ENCODE data around the gene SLC6A13. TPM values are rescaled to one million over a fixed set of nuclear protein-coding genes. Genes with fewer than 3 reads are reported as not detected.

SLC6A13 gene
- total RNA-seq, 4 donors from 2014 or later: 0.80 to 4.9 (median 1.7) TPM; not detected in 1

DNA sequence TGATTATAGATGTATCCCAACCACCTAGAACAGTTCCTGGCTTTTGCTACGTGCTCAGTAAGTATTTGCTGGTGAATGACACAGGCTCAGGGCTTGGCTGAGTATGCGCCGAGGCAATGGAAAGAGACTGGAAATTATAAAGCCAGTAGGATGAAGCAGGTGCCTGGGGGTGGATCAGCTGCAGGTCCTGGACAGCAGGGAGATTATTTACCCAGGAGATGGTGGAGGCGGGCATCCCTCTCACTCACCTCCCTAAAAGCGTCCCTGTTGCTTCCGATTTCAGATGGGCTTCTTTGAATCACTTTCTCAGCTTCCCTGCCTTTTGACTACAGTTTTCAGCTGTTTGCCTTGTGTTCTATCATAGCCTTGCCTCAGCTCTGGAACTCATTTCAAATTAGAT lies 6.4 kb downstream of the SLC6A13 start:
- TF ChIP-seq POLR2A (IDR thresholded peaks at IDR 0.05): no peak
- TF ChIP-seq, protein P1, sequence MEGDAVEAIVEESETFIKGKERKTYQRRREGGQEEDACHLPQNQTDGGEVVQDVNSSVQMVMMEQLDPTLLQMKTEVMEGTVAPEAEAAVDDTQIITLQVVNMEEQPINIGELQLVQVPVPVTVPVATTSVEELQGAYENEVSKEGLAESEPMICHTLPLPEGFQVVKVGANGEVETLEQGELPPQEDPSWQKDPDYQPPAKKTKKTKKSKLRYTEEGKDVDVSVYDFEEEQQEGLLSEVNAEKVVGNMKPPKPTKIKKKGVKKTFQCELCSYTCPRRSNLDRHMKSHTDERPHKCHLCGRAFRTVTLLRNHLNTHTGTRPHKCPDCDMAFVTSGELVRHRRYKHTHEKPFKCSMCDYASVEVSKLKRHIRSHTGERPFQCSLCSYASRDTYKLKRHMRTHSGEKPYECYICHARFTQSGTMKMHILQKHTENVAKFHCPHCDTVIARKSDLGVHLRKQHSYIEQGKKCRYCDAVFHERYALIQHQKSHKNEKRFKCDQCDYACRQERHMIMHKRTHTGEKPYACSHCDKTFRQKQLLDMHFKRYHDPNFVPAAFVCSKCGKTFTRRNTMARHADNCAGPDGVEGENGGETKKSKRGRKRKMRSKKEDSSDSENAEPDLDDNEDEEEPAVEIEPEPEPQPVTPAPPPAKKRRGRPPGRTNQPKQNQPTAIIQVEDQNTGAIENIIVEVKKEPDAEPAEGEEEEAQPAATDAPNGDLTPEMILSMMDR (IDR thresholded peaks at IDR 0.05): no peak

DNA sequence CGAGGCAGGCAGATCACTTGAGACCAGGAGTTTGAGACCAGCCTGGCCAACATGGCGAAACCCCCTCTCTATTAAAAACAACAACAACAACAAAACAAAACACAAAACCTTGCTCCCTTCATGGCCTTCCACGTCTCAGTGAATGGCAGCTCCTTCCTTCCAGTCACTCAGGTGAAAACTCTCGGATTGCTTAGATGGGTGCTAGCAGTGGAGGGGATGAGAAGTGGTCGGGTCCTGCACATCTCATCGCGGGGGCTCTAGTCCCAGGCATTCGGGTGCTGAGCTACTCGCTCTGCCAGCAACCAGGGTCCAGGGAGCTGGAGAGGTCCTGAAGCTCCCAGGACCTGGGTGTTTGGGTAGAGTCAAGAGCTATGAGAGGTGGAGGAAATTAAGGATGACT lies 7.7 kb downstream of the SLC6A13 start:
- no peaks in the 10 kb centered on the region for H3K36me3 ChIP-seq
- TF ChIP-seq, protein P1 (IDR thresholded peaks at IDR 0.05): no peak
- no peak for TF ChIP-seq POLR2A (IDR thresholded peaks at IDR 0.05)
- no peaks in the 10 kb centered on the region for H3K27me3 ChIP-seq
- no peak overlapping the region for H3K4me3 ChIP-seq
- H3K4me1 ChIP-seq: no peaks in the 10 kb centered on the region
- H3K27ac ChIP-seq: no peak overlapping the region
- H3K9me3 ChIP-seq: no peaks in the 10 kb centered on the region
- no peak for DNase-seq

More for the DNA sequence above, 6.4 kb downstream of the SLC6A13 start:
- Histone ChIP-seq H3K9me3 (no peaks in the 10 kb centered on the region), H3K4me1 (no peaks in the 10 kb centered on the region), H3K36me3 (no peaks in the 10 kb centered on the region), H3K4me3 (no peak overlapping the region), H3K27me3 (no peaks in the 10 kb centered on the region), H3K27ac (no peak overlapping the region)
- DNase-seq: no peak

DNA sequence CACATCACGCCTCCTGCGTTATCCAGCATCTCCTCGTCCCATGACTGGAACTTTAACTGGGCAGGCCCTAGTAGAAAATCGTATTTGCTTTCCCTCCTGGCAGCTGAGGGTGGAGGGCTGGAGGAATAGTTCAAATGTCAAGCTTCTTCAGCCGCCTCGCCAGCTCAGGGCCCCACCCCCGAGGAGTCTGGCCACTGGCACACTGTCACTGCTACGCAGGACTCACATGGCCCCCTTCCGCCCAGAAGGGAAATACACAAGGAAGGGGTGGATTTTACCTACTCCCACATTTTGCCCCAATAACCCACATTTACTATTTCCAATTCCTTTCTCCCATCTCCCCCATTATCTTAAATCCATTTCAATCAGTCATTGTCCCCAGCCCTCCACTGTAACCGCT lies 8.6 kb downstream of the SLC6A13 start:
- no peaks in the 10 kb centered on the region for H3K27me3 ChIP-seq
- no peak overlapping the region for H3K27ac ChIP-seq
- no peaks in the 10 kb centered on the region for H3K4me1 ChIP-seq
- no peaks in the 10 kb centered on the region for H3K9me3 ChIP-seq
- no peaks in the 10 kb centered on the region for H3K36me3 ChIP-seq
- no peak for DNase-seq
- TF ChIP-seq POLR2A (IDR thresholded peaks at IDR 0.05): no peak
- TF ChIP-seq, protein P1 (IDR thresholded peaks at IDR 0.05): no peak
- no peak overlapping the region for H3K4me3 ChIP-seq

DNA sequence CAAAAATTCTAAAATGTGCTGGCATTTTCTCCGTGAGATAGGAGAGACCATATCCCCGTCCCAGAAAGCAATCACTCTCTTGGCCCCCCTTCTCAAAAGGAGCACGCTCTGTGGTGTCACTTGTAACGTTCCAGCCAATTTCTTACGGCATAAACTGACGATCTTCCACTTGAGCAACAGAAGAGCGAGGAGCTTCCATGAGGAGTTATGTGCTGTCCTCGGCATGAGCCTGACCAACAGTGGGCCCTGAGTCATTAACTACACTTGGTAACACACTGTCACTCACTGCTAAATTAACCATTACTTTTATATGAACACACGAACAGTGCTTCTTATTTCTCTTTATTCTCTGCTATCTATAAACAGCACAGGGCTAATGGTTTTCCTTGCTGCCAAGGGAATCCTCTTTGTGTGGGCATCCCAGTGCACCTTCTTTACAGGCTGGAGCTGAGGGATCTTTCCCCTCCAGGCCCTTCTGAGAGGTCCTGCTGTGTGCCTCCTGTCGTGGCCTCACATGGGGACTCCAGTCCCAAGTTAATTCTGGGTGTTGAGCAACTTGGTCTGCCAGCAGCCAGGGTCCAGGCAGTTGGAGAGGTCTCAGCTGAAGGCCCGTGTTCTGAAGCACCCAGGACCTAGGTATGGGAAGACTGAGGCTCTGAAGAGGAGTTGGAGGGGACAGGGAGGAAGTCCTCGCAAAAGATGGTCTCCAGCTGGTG lies 9.4 kb downstream of the SLC6A13 start:
- Histone ChIP-seq H3K27me3 (no peaks in the 10 kb centered on the region), H3K36me3 (no peaks in the 10 kb centered on the region), H3K27ac (no peak overlapping the region), H3K4me3 (no peak overlapping the region), H3K4me1 (no peaks in the 10 kb centered on the region), H3K9me3 (no peaks in the 10 kb centered on the region)
- TF ChIP-seq, protein P1 (IDR thresholded peaks at IDR 0.05): no peak
- no peak for TF ChIP-seq POLR2A (IDR thresholded peaks at IDR 0.05)
- no peak for DNase-seq

DNA sequence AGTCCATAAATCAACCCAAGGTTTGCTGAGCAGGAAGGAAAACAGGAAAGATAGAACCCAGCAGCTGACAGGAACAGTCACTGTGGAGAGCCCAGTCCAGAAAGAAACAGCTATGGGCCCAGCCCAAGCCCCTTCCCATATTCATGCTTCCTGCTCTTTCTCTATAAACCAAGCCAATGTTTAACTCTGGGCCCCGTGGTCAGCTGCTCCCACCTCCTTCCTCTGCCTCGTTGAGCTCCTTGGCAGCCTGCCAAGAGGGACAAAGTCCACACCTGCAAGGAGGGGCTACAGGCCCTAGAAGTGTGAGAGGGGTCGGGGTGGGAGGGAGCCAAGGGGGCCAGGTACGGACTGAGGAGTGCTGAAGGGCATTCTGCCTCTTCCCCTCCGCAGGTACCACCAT lies 10.0 kb downstream of the SLC6A13 start:
- Histone ChIP-seq H3K27me3 (no peaks in the 10 kb centered on the region), H3K27ac (no peak overlapping the region), H3K36me3 (no peaks in the 10 kb centered on the region), H3K9me3 (no peaks in the 10 kb centered on the region), H3K4me1 (no peaks in the 10 kb centered on the region), H3K4me3 (no peak overlapping the region)
- TF ChIP-seq, protein P1 (IDR thresholded peaks at IDR 0.05): no peak
- no peak for TF ChIP-seq POLR2A (IDR thresholded peaks at IDR 0.05)
- no peak for DNase-seq

Measured in Peyer's patch (tissue), 4 donors.